ENCODE results near the gene DLGAP4.
"Not testable (repeated sequence)": the region's sequence is repeated elsewhere in the genome, so short reads cannot be mapped to it uniquely, and the experiment has no call there.

Gene DLGAP4

DNA sequence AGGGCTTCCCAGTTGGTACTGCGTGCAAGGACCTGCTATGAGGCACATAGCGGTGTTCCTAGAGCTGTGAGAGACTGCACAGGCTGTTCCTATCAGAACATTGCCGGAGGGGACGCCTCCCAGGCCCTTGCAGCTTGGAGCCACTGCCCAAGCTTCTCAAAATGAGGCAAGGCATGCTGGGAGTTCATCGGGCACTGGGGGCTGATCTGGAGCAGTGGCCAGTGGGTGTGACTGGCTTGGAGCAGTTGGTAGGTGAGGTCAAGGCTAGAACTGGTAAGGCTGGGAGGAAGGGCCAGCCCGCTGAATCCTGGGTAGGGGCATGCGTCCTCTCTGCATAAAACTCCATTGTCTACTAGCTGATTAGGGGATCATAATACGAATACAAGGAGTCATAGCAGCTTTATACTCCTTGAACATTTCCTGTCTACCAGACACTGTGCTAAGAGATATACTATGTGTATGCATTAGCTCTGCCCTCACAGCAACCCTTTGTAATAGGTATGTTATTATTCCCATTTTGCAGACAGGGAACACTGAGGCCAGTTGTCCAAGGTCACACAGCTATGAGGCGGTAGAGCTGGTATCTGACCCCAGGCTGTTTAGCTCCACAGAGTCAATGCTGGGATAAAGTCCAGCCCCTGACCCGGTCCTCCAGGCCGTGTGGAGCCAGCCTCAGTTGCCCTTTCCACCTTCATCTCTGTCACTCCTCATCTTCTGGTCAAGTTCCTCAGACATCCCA is 53.7 kb downstream of the DLGAP4 start:
- no peak for DNase-seq

GRCh38 chr20:36360429-36360828 is 54.3 kb downstream of the DLGAP4 start:
- no peak for DNase-seq

DNA sequence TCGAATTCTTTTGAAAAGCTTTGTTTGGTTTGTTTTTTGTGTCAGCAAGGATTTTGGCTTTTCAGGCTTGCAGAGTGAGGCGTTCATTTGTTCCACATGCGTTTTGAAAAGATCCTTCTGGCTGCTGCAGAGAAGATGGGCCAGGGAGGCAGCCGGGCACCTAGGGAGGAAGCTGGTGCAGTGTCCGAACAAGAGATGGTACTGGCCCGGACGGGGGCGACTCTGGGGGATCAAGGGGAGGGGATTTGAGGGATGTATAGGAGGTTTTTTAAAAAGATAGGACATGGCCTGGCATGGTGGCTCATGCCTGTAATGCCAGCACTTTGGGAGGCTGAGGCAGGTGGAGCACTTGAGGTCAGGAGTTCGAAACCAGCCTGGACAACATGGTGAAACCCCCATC is 55.3 kb downstream of the DLGAP4 start:
- DNase-seq, result no peak

DNA sequence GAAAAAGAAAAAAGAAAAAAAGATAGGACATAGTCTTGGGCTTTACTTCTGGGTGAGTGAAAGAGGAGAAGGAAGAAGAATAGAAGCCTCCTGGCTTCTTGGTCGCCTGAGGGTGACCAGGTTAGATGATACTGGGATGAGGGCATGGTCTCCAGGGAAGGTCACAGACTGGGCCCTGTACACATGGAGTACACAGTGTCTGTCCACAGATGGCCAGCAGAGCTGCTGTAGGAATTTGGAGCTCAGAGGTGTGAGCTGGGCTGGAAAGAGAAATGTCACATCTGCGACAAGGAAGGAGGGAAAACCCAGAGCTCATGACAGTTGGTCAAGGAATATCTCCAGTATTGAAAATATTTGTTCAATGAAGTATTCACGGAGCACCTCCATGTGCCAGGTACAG is 56.1 kb downstream of the DLGAP4 start:
- no peak for DNase-seq

DNA sequence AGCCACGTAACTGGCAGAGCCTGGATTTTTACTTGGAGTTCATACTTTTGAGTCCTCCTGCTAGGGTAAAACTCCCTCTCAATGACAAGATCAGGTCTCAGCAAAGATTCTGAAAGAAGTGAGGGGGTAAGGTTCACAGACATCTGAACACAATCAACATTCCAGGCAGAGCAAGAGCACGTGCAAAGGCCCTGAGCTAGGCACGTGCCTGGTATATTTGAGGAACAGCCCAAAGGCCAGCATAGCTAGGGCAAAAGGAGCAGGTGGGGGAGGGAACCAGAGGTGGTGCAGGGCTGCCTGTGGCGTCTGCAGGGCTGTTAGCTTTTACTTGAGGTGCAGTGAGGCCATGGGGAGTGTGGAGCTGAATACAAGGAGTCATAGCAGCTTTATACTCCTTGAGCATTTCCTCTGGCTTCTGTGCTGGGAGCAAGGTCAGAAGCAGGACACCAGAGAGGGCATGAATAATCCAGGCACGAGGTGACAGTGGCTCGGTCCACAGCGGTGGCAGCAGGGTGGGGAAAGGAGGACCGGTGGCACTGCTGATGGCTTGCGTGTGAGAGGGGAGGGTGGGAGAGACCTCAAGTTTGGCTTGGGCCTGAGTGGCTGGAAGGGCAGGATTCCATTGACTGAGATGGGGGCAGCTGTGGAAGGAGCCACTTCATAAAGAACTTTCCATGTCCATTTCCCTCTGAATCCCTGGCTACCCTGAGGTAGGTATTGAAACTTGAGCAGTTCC is 57.0 kb downstream of the DLGAP4 start:
- no peak for DNase-seq

GRCh38 chr20:36364506-36364905 is 58.4 kb downstream of the DLGAP4 start:
- DNase-seq, result no peak

GRCh38 chr20:36366623-36367369 is 60.7 kb downstream of the DLGAP4 start:
- DNase-seq, result no peak

DNA sequence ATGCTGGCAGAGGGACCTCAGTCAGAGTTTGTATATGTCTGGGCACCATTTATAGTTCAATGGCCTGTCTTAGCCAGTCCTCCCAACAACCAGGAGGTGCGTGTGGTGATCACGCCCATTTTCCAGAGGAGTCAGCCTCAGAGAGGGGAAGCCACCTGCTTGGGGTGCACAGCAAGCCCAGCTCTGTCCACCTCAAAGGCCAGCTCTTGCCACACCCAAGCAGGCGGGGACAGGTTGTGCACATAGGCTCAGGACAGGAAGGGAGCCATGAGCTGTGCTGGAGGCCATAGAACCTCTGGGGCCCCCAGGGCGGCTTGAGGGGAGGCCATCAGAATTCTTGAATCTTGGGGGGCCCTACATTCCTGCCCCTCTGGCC is 61.2 kb downstream of the DLGAP4 start:
- no peak for DNase-seq

DNA sequence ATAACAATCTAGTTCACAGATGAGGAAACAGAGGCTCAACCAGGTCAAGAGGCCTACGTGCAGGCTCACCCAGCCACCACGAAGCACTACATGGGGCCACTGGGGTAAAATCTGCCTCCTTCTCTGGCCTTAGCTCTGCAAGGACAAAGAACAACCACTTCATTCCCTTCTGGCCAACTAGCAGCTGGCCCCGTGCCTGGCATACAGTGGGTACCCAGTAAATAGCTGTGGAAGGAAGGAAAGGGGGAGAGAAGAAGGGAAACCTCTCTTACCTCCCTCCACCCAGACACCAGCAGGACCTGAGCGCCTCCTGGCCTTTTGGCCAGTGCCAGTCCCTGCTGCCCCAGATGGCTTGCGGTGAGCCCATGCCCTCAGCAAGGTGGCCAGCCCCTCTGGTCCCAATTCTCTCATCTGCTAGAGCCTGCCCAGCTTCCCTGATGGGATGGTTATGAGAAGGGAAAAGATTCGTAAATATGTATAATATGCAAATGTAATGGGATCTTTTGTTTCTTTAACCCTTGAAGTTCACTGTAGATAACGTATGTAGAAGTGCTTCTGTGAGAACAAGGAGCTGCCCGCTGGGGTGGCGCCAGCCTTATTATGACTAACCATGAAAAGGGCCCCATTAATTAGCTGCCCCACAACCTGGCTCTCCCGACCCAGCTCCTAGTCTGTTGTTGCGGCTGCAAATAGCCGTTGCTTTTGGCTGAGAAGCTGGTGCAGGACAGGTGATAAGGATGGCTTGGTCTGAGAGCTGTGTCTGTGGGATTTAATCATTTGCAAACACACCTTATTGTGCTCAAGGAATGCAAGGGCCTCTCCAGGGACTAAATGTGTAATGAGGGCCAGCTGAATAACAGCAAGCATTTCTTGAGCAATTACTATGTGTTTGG is 62.0 kb downstream of the DLGAP4 start:
- no peak for DNase-seq

- DNase-seq, result no peak
These were observed 62.7 kb downstream of the DLGAP4 start for GRCh38 chr20:36368869-36369268.

GRCh38 chr20:36369739-36370138 is 63.6 kb downstream of the DLGAP4 start:
- DNase-seq, result no peak

GRCh38 chr20:36370991-36371790 is 65.1 kb downstream of the DLGAP4 start:
- DNase-seq, result no peak

DNA sequence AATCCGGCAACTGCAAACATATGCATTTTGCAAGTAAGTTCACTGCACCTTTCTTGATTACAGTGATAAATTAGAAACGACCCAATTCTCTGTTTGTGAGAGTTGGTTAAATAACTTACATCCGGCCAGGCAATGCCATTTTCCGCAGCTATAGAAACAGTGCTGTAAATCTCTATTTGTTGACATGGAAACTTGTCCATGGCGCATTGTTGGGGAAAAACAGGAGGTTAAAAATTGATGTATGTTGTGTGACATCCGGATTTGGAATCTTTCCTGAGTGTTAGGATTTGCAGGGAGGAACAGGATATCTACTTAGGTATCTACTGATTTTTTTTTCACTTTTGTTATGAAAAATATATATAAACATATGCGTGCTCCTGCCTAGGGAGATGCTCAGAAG is 66.5 kb downstream of the DLGAP4 start:
- no peak for DNase-seq

DNA sequence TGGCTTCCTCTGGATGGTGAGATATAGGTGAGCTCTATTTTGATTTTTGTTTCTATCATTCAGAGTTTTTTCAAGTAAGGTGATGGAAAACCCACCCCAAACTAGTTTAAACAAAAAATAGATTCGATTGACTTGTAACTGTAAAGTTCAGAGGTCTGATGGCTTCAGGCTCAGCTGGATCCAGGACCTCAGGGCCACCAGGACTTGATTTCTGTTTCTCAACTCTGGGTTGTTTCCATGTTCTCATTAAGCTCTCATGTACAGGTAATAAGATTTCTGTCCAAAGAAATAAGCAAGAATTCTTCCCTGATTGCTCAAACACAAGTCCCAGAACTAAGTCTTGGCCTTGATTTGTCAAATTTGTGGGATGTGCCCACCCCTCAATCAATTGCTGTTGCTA is 67.0 kb downstream of the DLGAP4 start:
- no peak for DNase-seq

GRCh38 chr20:36374995-36375394 is 68.9 kb downstream of the DLGAP4 start:
- DNase-seq, result no peak

GRCh38 chr20:36377348-36378326 is 71.5 kb downstream of the DLGAP4 start:
- no peak for DNase-seq

DNA sequence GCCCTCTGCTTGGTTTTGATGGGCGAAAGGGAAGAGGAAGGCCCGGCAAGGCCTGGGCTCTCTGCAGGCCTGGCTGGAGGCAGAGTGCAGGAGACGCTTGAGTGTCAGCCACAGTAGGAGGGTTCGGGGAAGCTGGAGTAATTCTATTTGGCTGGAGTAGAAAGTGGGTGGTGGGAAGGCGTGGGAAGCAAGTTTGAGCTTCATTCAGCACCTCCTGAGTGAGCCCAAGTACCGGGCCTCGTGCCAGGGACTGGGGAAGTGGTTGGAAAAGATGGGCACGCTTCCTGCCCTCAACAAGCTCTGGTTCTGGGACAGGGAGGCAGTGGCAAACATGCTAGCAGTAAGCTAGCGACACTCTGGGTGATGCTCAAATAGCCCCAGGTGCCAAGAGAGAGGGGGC is 72.5 kb downstream of the DLGAP4 start:
- no peak for DNase-seq

GRCh38 chr20:36379914-36380313 is 73.8 kb downstream of the DLGAP4 start:
- DNase-seq, result not testable (repeated sequence)

DNA sequence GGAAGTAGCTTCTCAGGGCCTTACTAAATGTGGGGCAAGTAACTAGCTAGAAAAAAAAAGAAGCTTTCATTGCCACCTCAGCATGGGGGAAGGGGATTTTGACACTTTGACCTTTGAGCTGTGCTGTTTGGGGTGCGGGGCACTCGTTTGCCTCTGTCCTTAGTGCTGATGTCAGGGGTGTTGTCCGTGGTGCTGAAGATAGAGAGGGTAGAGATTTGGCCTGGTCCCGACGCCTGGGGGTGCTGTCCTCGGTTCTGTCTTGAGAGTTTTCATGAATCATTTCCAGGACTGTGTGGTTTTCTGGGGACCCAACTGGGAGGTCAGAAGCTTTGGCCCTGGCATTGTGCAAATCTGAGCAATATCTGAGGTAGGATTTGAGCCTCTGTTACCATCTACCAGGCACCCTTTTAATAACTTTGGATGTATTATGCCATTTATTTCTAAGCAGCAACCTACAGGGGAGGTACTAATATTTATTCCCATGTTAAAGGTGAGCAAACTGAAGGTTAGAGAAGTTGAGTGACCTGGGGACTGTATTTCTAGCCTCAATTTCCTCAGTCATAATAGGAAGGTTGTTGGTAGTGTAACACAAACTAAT is 78.0 kb downstream of the DLGAP4 start:
- no peak for DNase-seq

DNA sequence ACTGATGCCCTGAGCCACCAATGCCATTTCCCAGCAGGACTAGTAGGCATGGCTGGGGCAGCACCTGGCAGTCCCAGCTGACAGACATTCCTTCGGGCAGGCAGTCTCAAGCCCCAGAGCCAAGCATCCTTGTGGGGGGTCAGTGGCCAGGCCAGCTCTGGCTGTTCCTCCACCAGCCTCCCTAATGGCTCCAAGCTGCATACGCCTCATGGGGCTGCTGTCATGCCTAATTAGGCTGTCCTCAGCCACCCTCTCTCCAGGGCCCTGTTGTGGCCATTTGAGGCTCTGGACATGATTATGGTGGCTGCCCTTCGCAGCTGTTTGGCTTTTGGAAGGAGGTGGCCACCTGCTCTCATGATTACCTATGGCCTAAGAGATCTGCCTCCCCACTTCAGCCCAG is 79.4 kb downstream of the DLGAP4 start:
- DNase-seq, result no peak

Measured in GF-D8 (cell line).